ENCODE data around the gene ABTB2. TPM values are rescaled to one million over a fixed set of nuclear protein-coding genes. Genes with fewer than 3 reads are reported as not detected.

ABTB2 gene
- polyA plus RNA-seq, 2 of the 4 experiments (the other 2 are of a cell fraction), result 8.9 to 15.4 TPM

DNA sequence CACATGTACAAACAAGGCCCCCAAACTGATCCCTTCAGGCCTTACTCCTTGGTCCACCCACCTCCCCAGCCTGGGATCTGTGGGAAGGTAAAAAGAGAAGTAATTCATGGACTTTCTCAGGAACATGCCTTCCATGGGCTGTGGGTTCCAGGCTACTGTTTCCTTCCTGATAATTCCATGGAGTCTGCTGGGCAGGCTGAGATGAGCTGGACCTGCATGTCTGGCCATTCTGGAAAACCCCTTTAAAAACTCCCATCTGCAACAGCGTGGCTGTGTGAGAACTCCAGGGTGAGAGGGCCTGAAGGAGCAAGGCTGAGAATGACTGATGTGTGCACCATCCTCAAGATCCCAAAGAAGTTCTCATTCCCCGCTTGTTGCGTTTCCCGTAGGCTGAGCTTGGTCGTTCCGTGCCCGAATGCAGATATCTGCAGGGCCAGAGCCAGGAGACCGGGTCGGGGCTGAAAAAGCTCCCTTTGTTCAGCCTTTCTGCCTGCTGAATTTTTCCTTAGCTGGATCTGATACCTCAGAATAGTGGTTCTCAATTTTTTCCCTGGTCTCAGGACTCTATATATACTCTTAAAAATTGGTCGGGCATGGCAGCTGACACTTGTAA, 179.5 kb downstream of the ABTB2 start (continued):
- no peak for TF ChIP-seq ZSCAN20 (CRISPR knock-in tag; IDR thresholded peaks at IDR 0.05)
- no peak for TF ChIP-seq SMC3 (IDR thresholded peaks at IDR 0.05)
- TF ChIP-seq HEYL (CRISPR knock-in tag; IDR thresholded peaks at IDR 0.05), result no peak
- TF ChIP-seq RFX5 (IDR thresholded peaks at IDR 0.05), result no peak

GRCh38 chr11:34176751-34177209, 181.0 kb downstream of the ABTB2 start:
- 7% methylated on average over 2 of the region's 2 CpGs for WGBS (ENCODE audit: missing lambda C conversion rate)
- peaks cover 25% of the 10 kb centered on the region for H3K4me1 ChIP-seq
- peak overlapping the region; percentile 16; the same call in 2 of the 3 replicates for H3K4me2 ChIP-seq
- no peak for ATAC-seq
- no peak for FAIRE-seq
- ChIA-PET POLR2A (no interaction called here), CTCF (interaction anchor here (1.4 to 8.6 kb wide), 5 partner anchors 9 to 179 kb away, joined by 3 to 170 read pairs (median 21); partner anchors contain the start of gene ABTB2)
- H3K4me3 ChIP-seq, result no peak overlapping the region
- H3K9me3 ChIP-seq, result no peaks in the 10 kb centered on the region
- TF ChIP-seq PBX3 (IDR thresholded peaks at IDR 0.05) (no peak), MYC (IDR thresholded peaks at IDR 0.05; ENCODE audit: borderline replicate concordance, low read length) (no peak), MAZ (IDR thresholded peaks at IDR 0.05; ENCODE audit: borderline replicate concordance, low read depth, low read length) (no peak)
- TF ChIP-seq, protein P1, sequence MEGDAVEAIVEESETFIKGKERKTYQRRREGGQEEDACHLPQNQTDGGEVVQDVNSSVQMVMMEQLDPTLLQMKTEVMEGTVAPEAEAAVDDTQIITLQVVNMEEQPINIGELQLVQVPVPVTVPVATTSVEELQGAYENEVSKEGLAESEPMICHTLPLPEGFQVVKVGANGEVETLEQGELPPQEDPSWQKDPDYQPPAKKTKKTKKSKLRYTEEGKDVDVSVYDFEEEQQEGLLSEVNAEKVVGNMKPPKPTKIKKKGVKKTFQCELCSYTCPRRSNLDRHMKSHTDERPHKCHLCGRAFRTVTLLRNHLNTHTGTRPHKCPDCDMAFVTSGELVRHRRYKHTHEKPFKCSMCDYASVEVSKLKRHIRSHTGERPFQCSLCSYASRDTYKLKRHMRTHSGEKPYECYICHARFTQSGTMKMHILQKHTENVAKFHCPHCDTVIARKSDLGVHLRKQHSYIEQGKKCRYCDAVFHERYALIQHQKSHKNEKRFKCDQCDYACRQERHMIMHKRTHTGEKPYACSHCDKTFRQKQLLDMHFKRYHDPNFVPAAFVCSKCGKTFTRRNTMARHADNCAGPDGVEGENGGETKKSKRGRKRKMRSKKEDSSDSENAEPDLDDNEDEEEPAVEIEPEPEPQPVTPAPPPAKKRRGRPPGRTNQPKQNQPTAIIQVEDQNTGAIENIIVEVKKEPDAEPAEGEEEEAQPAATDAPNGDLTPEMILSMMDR (IDR thresholded peaks at IDR 0.05), result no peak
- no peak for DNase-seq (ENCODE audit: low read depth in 1 of 2, low spot score in 1 of 2)
- 0 out of 6 replicates have a peak overlapping the region, but pooled peaks of 1 of the 2 experiments have one; percentile 17 for H3K27ac ChIP-seq

- DNase-seq (ENCODE audit: low read depth in 1 of 2, low spot score in 1 of 2) (no peak), FAIRE-seq (no peak)
- WGBS (ENCODE audit: missing lambda C conversion rate), result 93% methylated on average over 6 of the region's 7 CpGs
These were observed 182.4 kb downstream of the ABTB2 start for GRCh38 chr11:34175284-34176019.

GRCh38 chr11:34174412-34175041, 183.3 kb downstream of the ABTB2 start:
- no peaks in the 10 kb centered on the region for H3K9me3 ChIP-seq
- FAIRE-seq, result no peak
- POLR2A ChIA-PET, result interaction anchor here (0.7 to 2.4 kb wide), 9 partner anchors 19 to 183 kb away, joined by 3 to 40 read pairs (median 7); partner anchors contain the start of gene ABTB2
- ATAC-seq, result peak; percentile 98 to 99
- WGBS (ENCODE audit: missing lambda C conversion rate), result 27% methylated on average over 22 of the region's 33 CpGs
- peak overlapping the region; percentile 66 to 82 for H3K27ac ChIP-seq
- peak overlapping the region; percentile 96 for H3K4me2 ChIP-seq
- CTCF ChIA-PET, result interaction anchor here (0.6 to 8.6 kb wide), 91 partner anchors 9 to 951 kb away, joined by 3 to 170 read pairs (median 5); partner anchors contain the start of gene ABTB2
- peak; percentile 75 to 80 for DNase-seq (ENCODE audit: low read depth in 1 of 2, low spot score in 1 of 2)
- peak overlapping the region; percentile 32 for H3K4me3 ChIP-seq
- peaks cover 25% of the 10 kb centered on the region for H3K4me1 ChIP-seq
- TF ChIP-seq, protein P1 (IDR thresholded peaks at IDR 0.05), result peak; percentile 93
- no peak for TF ChIP-seq EHMT2 (IDR thresholded peaks at IDR 0.05; ENCODE audit: low read depth)
- TF ChIP-seq MAX (IDR thresholded peaks at IDR 0.05), result peak; percentile 65; the same call in 1 of the 2 replicates
- TF ChIP-seq FOSL2 (IDR thresholded peaks at IDR 0.05), result no peak
- peak; percentile 26; the same call in 1 of the 2 replicates for TF ChIP-seq FOSL2 (CRISPR knock-in tag; IDR thresholded peaks at IDR 0.05)
- TF ChIP-seq ESRRA (IDR thresholded peaks at IDR 0.05; ENCODE audit: borderline replicate concordance, low read length), result no peak
- no peak for TF ChIP-seq NFE2L2 (conservative IDR thresholded peaks at IDR 0.05; ENCODE audit: low read length)
- peak; percentile 98 to 100 for TF ChIP-seq RAD21 (conservative IDR thresholded peaks at IDR 0.05 in 1 of 2, IDR thresholded peaks at IDR 0.05 in 1 of 2)
- TF ChIP-seq RARB (CRISPR knock-in tag; IDR thresholded peaks at IDR 0.05), result no peak

More at GRCh38 chr11:34175284-34176019, 182.4 kb downstream of the ABTB2 start:
- CTCF ChIA-PET, result interaction anchor here (1.0 to 8.6 kb wide), 29 partner anchors 12 to 722 kb away, joined by 3 to 170 read pairs (median 15); partner anchors contain the start of gene ABTB2
- no peak overlapping the region for H3K4me3 ChIP-seq
- no peaks in the 10 kb centered on the region for H3K9me3 ChIP-seq
- peaks cover 25% of the 10 kb centered on the region for H3K4me1 ChIP-seq
- H3K4me2 ChIP-seq, result no peak overlapping the region
- H3K27ac ChIP-seq, result 0 out of 6 replicates have a peak overlapping the region, but pooled peaks of 1 of the 2 experiments have one; percentile 9
- TF ChIP-seq CEBPB (IDR thresholded peaks at IDR 0.05), result no peak
- TF ChIP-seq POLR2A (IDR thresholded peaks at IDR 0.05; ENCODE audit: low read length), result no peak
- TF ChIP-seq, protein P2, sequence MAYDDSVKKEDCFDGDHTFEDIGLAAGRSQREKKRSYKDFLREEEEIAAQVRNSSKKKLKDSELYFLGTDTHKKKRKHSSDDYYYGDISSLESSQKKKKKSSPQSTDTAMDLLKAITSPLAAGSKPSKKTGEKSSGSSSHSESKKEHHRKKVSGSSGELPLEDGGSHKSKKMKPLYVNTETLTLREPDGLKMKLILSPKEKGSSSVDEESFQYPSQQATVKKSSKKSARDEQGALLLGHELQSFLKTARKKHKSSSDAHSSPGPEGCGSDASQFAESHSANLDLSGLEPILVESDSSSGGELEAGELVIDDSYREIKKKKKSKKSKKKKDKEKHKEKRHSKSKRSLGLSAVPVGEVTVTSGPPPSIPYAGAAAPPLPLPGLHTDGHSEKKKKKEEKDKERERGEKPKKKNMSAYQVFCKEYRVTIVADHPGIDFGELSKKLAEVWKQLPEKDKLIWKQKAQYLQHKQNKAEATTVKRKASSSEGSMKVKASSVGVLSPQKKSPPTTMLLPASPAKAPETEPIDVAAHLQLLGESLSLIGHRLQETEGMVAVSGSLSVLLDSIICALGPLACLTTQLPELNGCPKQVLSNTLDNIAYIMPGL (CRISPR knock-in tag; IDR thresholded peaks at IDR 0.05; ENCODE audit: borderline replicate concordance), result no peak
- ATAC-seq, result no peak
- POLR2A ChIA-PET, result interaction anchor here (2.4 kb wide), 1 partner anchor 182 kb away, joined by 40 read pairs; the partner anchor contains the start of gene ABTB2

Measured in A549 (cell line).